K562 (cell line): ENCODE data around the gene DAGLA. TPM values are rescaled to one million over a fixed set of nuclear protein-coding genes. Genes with fewer than 3 reads are reported as not detected.

Experiments used
- ATAC-seq: fragments of 200-7000 bp; cut with Tn5 transposase; 3 replicates; pipeline ENCODE4 v1.9.1; 2020; ENCODE audit warnings: moderate library complexity
- BruUV-seq: library from RNA; stranded (reverse); fragments of 400-500 nt; replicated peaks from 2 replicates; lab custom pipeline; 2021; lab: Mats Ljungman, UMichigan
- CTCF ChIA-PET: fragments of 300-600 bp; formaldehyde crosslinking; extraction: SDS; loops from one replicate; lab custom pipeline; 2021; ENCODE audit warnings: low intra/inter-chr PET ratio; lab: Yijun Ruan, JAX
- POLR2A ChIA-PET: fragments of 300-600, 350-650 bp; sonication (Branson Sonifier 250); formaldehyde crosslinking; extraction: SDS; loops from one replicate; lab custom pipeline; 2021; ENCODE audit warnings: antibody characterized with exemption, inconsistent platforms; lab: Yijun Ruan, JAX
- DNase-seq, 4 experiments: peaks; one replicate each; pipeline versions ENCODE4 v3.0.0 to v3.0.0-alpha.2; 2011 to 2018; ENCODE audit warnings: low spot score in 3 of 4, mixed read lengths in 3 of 4; ENCODE audit errors: extremely low read depth in 1 of 4
- FAIRE-seq: peaks from 2 replicates; lab custom pipeline; 2011; peaks lifted over from hg19 to GRCh38; lab: Jason Lieb, UNC
- H2AFZ ChIP-seq: 2 replicates; pipeline ENCODE4 v1.6.0; 2011; ENCODE audit warnings: low read depth, low read length, control low read depth, inconsistent platforms
- H3K27ac ChIP-seq: fragments of 200-600 bp; 3 replicates; pipeline ENCODE4 v1.8.0; 2011; ENCODE audit warnings: low read depth, mild to moderate bottlenecking, control low read depth, inconsistent platforms, low read length, moderate library complexity, mixed read lengths; ENCODE audit errors: extremely low read depth
- H3K27me3 ChIP-seq, 2 experiments: fragments of 300-600 bp in 1 of 2; 2 replicates in 1 of 2; 3 replicates in 1 of 2; pipeline versions ENCODE4 v1.6.0 to v1.8.0; 2011; ENCODE audit warnings: inconsistent platforms in 2 of 2, low read length in 2 of 2, mild to moderate bottlenecking in 1 of 2, mixed read lengths in 1 of 2, moderate library complexity in 1 of 2; ENCODE audit not compliant: control insufficient read depth in 2 of 2, insufficient read depth in 2 of 2
- H3K36me3 ChIP-seq: fragments of 300-600 bp; 3 replicates; pipeline ENCODE4 v1.8.0; 2011; ENCODE audit warnings: mild to moderate bottlenecking, low read length, inconsistent platforms; ENCODE audit not compliant: control insufficient read depth, insufficient read depth
- H3K4me1 ChIP-seq, 2 experiments: fragments of 200-600 bp in 1 of 2; replicated peaks in 1 of 2; 2 replicates in 1 of 2; 3 replicates in 1 of 2; pipeline versions ENCODE4 v1.5.1 to v1.8.0; 2011; ENCODE audit warnings: inconsistent platforms in 2 of 2, low read length in 2 of 2, mild to moderate bottlenecking in 1 of 2, mixed read lengths in 1 of 2, moderate library complexity in 1 of 2; ENCODE audit not compliant: control insufficient read depth in 2 of 2, insufficient read depth in 2 of 2
- H3K4me2 ChIP-seq: 2 replicates; pipeline ENCODE4 v1.6.1; 2011; ENCODE audit warnings: low read length, control low read depth, inconsistent platforms, mixed read lengths; ENCODE audit not compliant: insufficient read depth
- H3K4me3 ChIP-seq: fragments of 200-600 bp; sonication (generic), shearing (Covaris generic); 2 replicates; pipeline ENCODE4 v1.5.1; 2016; ENCODE audit warnings: control low read depth, inconsistent platforms
- H3K79me2 ChIP-seq: fragments of 200-600 bp; 3 replicates; pipeline ENCODE4 v1.8.0; 2011; ENCODE audit warnings: low read length, inconsistent platforms; ENCODE audit not compliant: control insufficient read depth, insufficient read depth
- H3K9ac ChIP-seq, 2 experiments: 2 replicates each; pipeline versions ENCODE4 v1.6.0 to v1.6.1; 2011; ENCODE audit warnings: low read depth in 2 of 2, low read length in 2 of 2, control low read depth in 1 of 2, inconsistent platforms in 1 of 2, mild to moderate bottlenecking in 1 of 2, mixed read lengths in 1 of 2; ENCODE audit not compliant: insufficient read depth in 1 of 2
- H3K9me1 ChIP-seq: one replicate; pipeline ENCODE4 v1.6.0; 2011; ENCODE audit warnings: inconsistent platforms, mild to moderate bottlenecking, low read length, moderate library complexity; ENCODE audit not compliant: control insufficient read depth, insufficient read depth
- H3K9me3 ChIP-seq: replicated peaks from 2 replicates; pipeline ENCODE4 v1.5.1; 2011; ENCODE audit warnings: low read depth, low read length, inconsistent platforms; ENCODE audit not compliant: control insufficient read depth, insufficient read depth
- H4K20me1 ChIP-seq: replicated peaks from 2 replicates; pipeline ENCODE4 v1.6.1; 2011; ENCODE audit warnings: low read length, inconsistent platforms, mixed read lengths; ENCODE audit not compliant: control insufficient read depth, insufficient read depth
- CEBPB ChIP-seq: fragments of 450-650 bp; IDR thresholded peaks from 2 replicates; pipeline ENCODE4 v1.6.1; 2016; ENCODE audit warnings: missing genetic modification characterization, missing compliant biosample characterization
- CHCHD3 ChIP-seq: fragments of 250-450 bp; sonication (Bioruptor Pico); IDR thresholded peaks from 2 replicates; pipeline ENCODE4 v2.1.2; 2022; ENCODE audit warnings: mild to moderate bottlenecking
- CREB1 ChIP-seq, 2 experiments: sonication (generic) in 1 of 2; formaldehyde crosslinking in 1 of 2; IDR thresholded peaks; 2 replicates each; pipeline versions ENCODE4 v1.6.1 to v1.8.0; 2012 to 2022; ENCODE audit warnings: inconsistent platforms in 1 of 2, mild to moderate bottlenecking in 1 of 2, missing genetic modification reagents in 1 of 2, moderate library complexity in 1 of 2
- GTF2E2 ChIP-seq: fragments of 200-800 bp; sonication (Bioruptor generic); IDR thresholded peaks from 2 replicates; pipeline ENCODE4 v1.6.1; 2016; ENCODE audit warnings: missing genetic modification characterization, missing compliant biosample characterization
- HES1 ChIP-seq: fragments of 450-650 bp; IDR thresholded peaks from 2 replicates; pipeline ENCODE4 v1.6.1; 2016; ENCODE audit warnings: low read depth, mild to moderate bottlenecking, moderate library complexity
- MED1 ChIP-seq: sonication (generic); formaldehyde crosslinking; IDR thresholded peaks from 2 replicates; pipeline ENCODE4 v1.8.1; 2023; ENCODE audit warnings: missing genetic modification reagents, borderline replicate concordance
- PHF8 ChIP-seq: fragments of 200-600 bp; sonication (generic); IDR thresholded peaks from 2 replicates; pipeline ENCODE4 v1.6.1; 2012; ENCODE audit warnings: mixed run types, mild to moderate bottlenecking, inconsistent platforms, low read length, moderate library complexity, borderline replicate concordance
- RBM25 ChIP-seq: fragments of 200-400 bp; formaldehyde crosslinking; IDR thresholded peaks from 2 replicates; pipeline ENCODE4 v1.6.1; 2018; ENCODE audit warnings: low read length, low read depth, moderate library complexity; ENCODE audit not compliant: severe bottlenecking
- RFX7 ChIP-seq: fragments of 250-450 bp; sonication (Bioruptor Pico); IDR thresholded peaks from 2 replicates; pipeline ENCODE4 v1.5.1; 2021; ENCODE audit warnings: mild to moderate bottlenecking
- TGIF2 ChIP-seq: sonication (generic); formaldehyde crosslinking; IDR thresholded peaks from 2 replicates; pipeline ENCODE4 v1.8.1; 2022; ENCODE audit warnings: mild to moderate bottlenecking, missing genetic modification reagents, moderate library complexity
- WGBS: fragments of 100-300 bp; shearing (Covaris generic); methylation state at CpG from one replicate; pipeline ENCODE4 v1.1.6; 2016; ENCODE audit warnings: low coverage, mixed read lengths; ENCODE audit not compliant: insufficient coverage; ENCODE audit errors: missing lambda C conversion rate; 5-methylcytosine and 5-hydroxymethylcytosine counted together
- in situ Hi-C: fragments of 300-500 bp; cut with MboI; formaldehyde crosslinking; loops from 4 replicates; pipeline ENCODE4 v1.15.0; 2018; ENCODE audit warnings: inconsistent platforms, mixed read lengths
- intact Hi-C: fragments of 100-400 bp; cut with micrococcal nuclease; formaldehyde crosslinking; loops from 2 replicates; pipeline ENCODE4 v1.14.2; 2022
- polyA plus RNA-seq, 8 experiments: library from polyadenylated mRNA; depleted of rRNA in 4 of 8; stranded (reverse) in 5 of 8; unstranded in 3 of 8; fragments of >200 nt; fragmentation: Nextera tagmentation in 2 of 8; fragmentation: Illumina TruSeq in 1 of 8; extraction: Ambion mirVana in 2 of 8; extraction: Trizol in 1 of 8; gene quantifications; 2 replicates each; pipeline versions ENCODE4 v1.2.1 to v1.2.3, GENCODE V29; 2011 to 2014; ENCODE audit warnings: inconsistent platforms in 1 of 8, missing spikeins in 1 of 8
- total RNA-seq, 7 experiments: library from RNA; depleted of rRNA in 6 of 7; stranded (reverse); fragments of >200 nt in 6 of 7; fragmentation: Illumina TruSeq in 2 of 7; extraction: Trizol in 2 of 7; gene quantifications; 2 replicates each; pipeline versions ENCODE4 v1.2.1 to v1.2.3, GENCODE V29; 2011 to 2021; ENCODE audit warnings: low replicate concordance in 1 of 7
- TF ChIP-seq, protein P1 (sequence below), 2 experiments: IDR thresholded peaks; 2 replicates each; pipeline ENCODE4 v1.6.1; 2011; ENCODE audit warnings: borderline replicate concordance in 1 of 2, control low read depth in 1 of 2, low read depth in 1 of 2, low read length in 1 of 2, mild to moderate bottlenecking in 1 of 2, mixed read lengths in 1 of 2, moderate library complexity in 1 of 2; ENCODE audit not compliant: insufficient read depth in 1 of 2, insufficient read length in 1 of 2, poor library complexity in 1 of 2, severe bottlenecking in 1 of 2; ENCODE audit errors: extremely low read depth in 1 of 2

DAGLA gene
- total and polyA plus RNA-seq, 9 of the 15 experiments (the other 6 are each of a cell fraction or from before 2014, with no cell fraction given) = 0.03 to 0.16 (median 0.04) TPM; not detected in 4

GRCh38 chr11:61709110-61709509 lies 28.9 kb downstream of the DAGLA start:
- Histone ChIP-seq H3K36me3 (no peaks in the 10 kb centered on the region), H3K9me3 (no peaks in the 10 kb centered on the region), H3K27ac (no peak overlapping the region), H3K4me1 (peaks cover 0 to 14% of the 10 kb centered on the region in 2 experiments; a peak in 3 of 5 replicates), H3K4me3 (no peak overlapping the region), H3K79me2 (no peaks in the 10 kb centered on the region), H3K9me1 (no peaks in the 10 kb centered on the region), H3K27me3 (peaks cover 23 to 86% of the 10 kb centered on the region in 2 experiments; a peak in 4 of 5 replicates), H3K9ac (no peak overlapping the region; a peak in 1 of 4 replicates), H3K4me2 (no peak overlapping the region), H2AFZ (no peak overlapping the region), H4K20me1 (peaks cover 25% of the 10 kb centered on the region)
- POLR2A ChIA-PET = interaction anchor here (0.8 kb wide), 1 partner anchor 18 kb away, joined by 3 read pairs; no protein-coding TSS in a partner anchor
- TF ChIP-seq TGIF2 (CRISPR knock-in tag) = no peak
- no peak for TF ChIP-seq PHF8
- TF ChIP-seq CEBPB (tag) = peak; percentile 47
- CTCF ChIA-PET = no interaction called here
- WGBS = 7% methylated on average over 7 of the region's 7 CpGs
- DNase-seq = no peak
- no peak for FAIRE-seq
- intact Hi-C loops = no loop called here
- no TSS peak for BruUV-seq
- no peak for ATAC-seq
- in situ Hi-C loops = no loop called here

- H3K9ac ChIP-seq = no peak overlapping the region
- intact Hi-C loops = no loop called here
- peaks cover 20 to 82% of the 10 kb centered on the region in 2 experiments; a peak in 4 of 5 replicates for H3K27me3 ChIP-seq
- no peaks in the 10 kb centered on the region for H3K79me2 ChIP-seq
- 3% methylated on average over 7 of the region's 7 CpGs for WGBS
- H3K9me3 ChIP-seq = no peaks in the 10 kb centered on the region
- H3K4me2 ChIP-seq = no peak overlapping the region
- H3K4me3 ChIP-seq = no peak overlapping the region
- H2AFZ ChIP-seq = no peak overlapping the region
- ChIA-PET CTCF (no interaction called here), POLR2A (interaction anchor here (0.8 kb wide), 1 partner anchor 18 kb away, joined by 3 read pairs; no protein-coding TSS in a partner anchor)
- in situ Hi-C loops = no loop called here
- no peak overlapping the region for H3K27ac ChIP-seq
- H3K36me3 ChIP-seq = no peaks in the 10 kb centered on the region
- no TSS peak for BruUV-seq
- no peak for FAIRE-seq
- peaks cover 24% of the 10 kb centered on the region for H4K20me1 ChIP-seq
- no peaks in the 10 kb centered on the region for H3K9me1 ChIP-seq
- DNase-seq = no peak
- ATAC-seq = no peak
- H3K4me1 ChIP-seq = peaks cover 0 to 14% of the 10 kb centered on the region in 2 experiments; a peak in 3 of 5 replicates
- TF ChIP-seq HES1 = no peak
- TF ChIP-seq, protein P1, sequence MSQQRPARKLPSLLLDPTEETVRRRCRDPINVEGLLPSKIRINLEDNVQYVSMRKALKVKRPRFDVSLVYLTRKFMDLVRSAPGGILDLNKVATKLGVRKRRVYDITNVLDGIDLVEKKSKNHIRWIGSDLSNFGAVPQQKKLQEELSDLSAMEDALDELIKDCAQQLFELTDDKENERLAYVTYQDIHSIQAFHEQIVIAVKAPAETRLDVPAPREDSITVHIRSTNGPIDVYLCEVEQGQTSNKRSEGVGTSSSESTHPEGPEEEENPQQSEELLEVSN (IDR thresholded peaks at IDR 0.05; ENCODE audit: borderline replicate concordance in 1 of 2, extremely low read depth in 1 of 2, insufficient read depth in 1 of 2, insufficient read length in 1 of 2, low read depth in 1 of 2, low read length in 1 of 2, poor library complexity in 1 of 2, severe bottlenecking in 1 of 2) = no peak
- no peak for TF ChIP-seq CREB1 (IDR thresholded peaks at IDR 0.05)
- no peak for TF ChIP-seq CREB1 (CRISPR knock-in tag; IDR thresholded peaks at IDR 0.05)
- TF ChIP-seq MED1 = no peak
- no peak for TF ChIP-seq RFX7
- no peak for TF ChIP-seq CHCHD3 (CRISPR knock-in tag)
- TF ChIP-seq GTF2E2 (tag) = no peak
- TF ChIP-seq RBM25 = no peak
Observed at GRCh38 chr11:61709572-61709971, 29.4 kb downstream of the DAGLA start.
